Stimulated activated CD8-positive, alpha-beta memory T cell treated with anti-CD3 and anti-CD28 coated beads, Interleukin-2, amount 100 ng/mL, for 48 hours (primary cell): ENCODE results near the gene AACS.
"Not testable (repeated sequence)": the region's sequence is repeated elsewhere in the genome, so short reads cannot be mapped to it uniquely, and the experiment has no call there.

ENCODE experiments used
- DNase-seq, 2 donors: peaks; one replicate each; pipeline ENCODE4 v3.0.0-alpha.2; 2020; ENCODE audit warnings: low read depth in 2 of 2

The AACS gene

DNA sequence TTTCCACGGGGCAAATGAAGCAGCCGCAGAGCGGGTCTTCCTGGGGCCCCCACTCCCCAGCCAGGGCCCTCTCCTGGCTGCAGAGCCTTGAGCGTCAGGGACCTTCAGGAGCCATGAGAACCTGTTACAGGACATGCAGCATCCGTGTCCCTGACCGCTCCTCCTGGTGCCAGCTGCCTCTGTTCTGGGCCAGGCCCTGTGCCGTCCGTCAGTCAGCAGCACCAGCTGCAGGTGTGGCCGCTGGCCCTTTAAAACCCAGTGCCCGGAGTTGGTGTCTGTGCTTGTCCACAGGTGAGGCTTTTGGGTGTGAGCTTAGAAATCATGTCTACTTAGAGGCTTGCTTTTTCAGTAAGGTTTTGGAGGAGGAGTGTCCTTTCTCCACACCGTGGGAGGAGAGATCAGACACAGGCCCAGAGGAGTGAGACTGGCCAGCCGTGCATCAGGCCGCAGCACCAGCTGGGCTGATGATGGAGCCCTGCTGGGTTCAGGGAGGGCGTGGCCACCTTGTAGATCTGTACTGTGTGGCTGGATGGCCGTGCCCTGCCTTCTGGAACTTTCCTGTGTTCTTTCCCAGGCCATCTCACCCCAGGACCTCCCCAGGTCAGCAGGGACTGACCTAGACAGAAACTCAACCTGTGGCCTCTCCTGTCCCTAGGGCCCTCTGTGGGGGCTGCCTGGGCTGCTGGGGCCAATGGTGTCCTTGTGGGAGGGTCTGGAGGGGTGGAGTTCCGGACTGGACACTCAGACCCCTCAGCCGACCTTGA is 27.1 kb downstream of the AACS start:
- no peak for DNase-seq

DNA sequence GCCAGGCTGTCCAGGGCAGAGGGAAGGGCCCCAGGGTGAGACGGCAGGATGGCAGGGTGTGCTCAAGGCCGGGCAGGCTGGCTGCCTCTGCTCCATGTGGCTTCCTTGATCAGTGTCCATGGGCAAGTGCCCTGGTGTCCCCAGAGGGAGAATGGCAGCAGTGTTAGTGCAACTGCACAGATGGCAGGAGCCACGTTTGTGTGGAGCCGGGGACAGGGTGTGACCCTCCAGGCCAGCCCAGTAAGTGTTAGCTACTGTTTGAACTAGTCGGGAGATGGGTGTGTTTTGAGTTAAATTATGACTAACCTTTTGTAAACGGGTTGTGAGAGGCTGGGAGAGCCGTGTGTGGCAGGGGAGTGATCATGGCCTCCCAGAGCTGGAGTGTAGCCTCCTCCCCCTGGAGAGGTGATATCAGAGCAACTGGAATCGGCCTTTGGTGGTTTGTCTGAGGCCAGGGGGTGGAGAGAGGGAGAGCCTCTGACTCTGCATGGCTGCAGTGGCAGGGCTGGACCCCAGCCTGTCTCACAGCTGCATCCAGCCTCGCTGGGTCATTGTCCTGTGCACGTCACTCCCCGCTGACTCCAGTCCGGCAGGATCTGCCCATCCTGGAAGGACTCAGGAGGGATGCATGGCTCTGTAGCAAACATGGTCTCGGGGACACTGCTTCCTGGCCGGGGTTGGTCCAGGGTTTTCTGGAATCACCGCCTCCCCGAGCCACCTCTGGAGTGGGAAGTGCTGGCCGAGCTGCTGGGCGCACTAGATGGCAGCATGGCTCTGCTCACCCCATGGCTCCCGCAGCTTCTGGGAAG is 27.8 kb downstream of the AACS start:
- no peak for DNase-seq

- no peak for DNase-seq
These were observed 28.6 kb downstream of the AACS start for GRCh38 chr12:125093681-125094330.

- DNase-seq = no peak
These were observed 31.7 kb downstream of the AACS start for GRCh38 chr12:125096894-125097293.

DNA sequence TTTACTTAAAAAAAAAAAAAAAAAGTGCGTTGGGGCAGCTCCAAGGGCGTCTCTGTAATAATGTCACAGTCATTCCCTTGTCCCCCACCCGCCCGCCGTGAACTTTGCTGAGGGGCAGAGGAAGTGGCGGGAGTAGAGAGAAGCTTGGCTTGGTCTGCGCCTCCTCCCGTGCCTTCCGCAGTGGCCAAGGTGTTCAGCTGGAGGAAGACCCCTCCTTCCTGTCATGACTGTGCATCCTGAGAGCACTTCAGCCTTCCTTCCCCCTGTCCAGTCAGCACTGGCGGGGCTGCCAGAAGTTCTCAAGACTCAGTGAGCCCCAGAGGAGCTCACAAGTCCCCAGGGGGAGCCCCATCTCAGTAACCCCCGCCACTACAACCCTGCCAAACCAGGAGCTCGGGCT is 32.2 kb downstream of the AACS start:
- no peak for DNase-seq

GRCh38 chr12:125098676-125099408 is 33.6 kb downstream of the AACS start:
- no peak for DNase-seq

DNA sequence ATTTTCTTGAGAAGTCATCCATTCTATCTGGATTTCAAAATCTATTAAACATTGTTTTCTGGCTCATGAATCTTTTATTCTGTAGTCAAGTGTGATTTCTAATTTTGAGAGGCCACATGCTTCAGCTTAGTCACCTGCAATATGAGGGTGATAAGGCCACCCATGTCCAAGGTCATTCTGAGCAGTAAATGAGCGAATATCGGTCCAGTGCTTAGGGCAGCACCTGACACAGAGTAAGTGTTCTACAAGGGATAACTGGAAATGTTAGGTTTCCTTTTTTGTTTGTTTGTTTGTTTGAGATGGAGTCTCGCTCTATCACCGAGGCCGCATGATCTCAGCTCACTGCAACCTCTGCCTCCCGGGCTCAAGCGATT is 34.2 kb downstream of the AACS start:
- DNase-seq = no peak

- DNase-seq = no peak
These were observed 35.6 kb downstream of the AACS start for GRCh38 chr12:125100551-125101434.

- DNase-seq = no peak
These were observed 39.7 kb downstream of the AACS start for GRCh38 chr12:125104982-125105381.

DNA sequence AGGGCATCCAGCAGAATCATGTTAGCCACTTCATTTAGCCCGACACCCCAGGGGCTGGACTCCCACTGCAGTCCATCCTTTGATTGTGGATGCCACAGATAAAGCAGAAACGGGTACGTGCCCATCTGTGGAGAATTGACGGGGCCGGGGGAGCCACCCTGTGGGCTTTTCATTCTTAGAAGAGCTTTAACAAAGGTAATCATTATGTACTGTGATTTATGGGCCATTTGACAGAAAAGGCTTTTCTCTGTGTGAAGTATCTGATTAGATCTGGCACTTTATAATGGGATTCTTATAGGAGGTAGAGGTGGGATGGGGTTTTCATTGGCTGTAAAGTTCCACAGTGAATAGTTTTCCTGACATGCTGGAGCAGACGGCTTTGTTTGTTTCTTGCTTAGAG is 40.4 kb downstream of the AACS start:
- no peak for DNase-seq

- DNase-seq = no peak
These were observed 45.6 kb downstream of the AACS start for GRCh38 chr12:125110641-125111360.

GRCh38 chr12:125111403-125111802 is 46.2 kb downstream of the AACS start:
- DNase-seq = no peak

DNA sequence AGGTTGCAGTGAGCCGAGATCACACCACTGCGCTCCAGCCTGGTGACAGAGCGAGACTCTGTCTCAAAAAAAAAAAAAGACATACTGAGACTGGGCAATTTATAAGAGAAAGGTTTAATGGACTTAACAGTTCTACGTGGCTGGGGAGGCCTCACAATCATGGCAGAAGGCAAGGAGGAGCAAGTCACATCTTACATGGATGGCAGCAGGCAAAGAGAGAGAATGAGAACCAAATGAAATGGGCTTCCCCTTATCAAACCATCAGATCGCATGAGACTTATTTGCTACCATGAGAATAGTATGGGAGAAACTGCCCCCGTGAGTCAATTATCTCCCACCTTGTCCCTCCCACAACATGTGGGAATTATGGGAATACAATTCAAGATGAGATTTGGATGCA is 47.4 kb downstream of the AACS start:
- not testable (repeated sequence) for DNase-seq

DNA sequence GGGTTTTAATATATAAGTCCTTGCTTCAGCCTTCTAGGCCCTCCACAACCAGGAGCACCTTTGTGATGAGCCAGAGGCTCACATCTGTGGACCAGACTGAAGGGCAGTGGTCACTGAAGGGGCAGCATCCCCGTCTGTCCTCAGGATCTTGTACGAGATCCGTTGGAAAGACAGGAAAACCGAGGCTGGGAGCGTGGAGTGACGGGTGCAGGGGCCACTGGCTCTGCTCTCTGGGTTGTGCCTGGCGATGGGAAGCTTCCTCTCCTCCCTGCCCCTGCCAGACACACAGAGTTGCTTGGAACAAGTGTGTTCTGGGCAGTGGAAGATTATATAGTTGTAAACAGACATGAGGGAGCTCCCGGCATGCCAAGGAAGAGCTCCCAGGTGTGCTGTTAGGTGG is 48.0 kb downstream of the AACS start:
- DNase-seq = no peak

DNA sequence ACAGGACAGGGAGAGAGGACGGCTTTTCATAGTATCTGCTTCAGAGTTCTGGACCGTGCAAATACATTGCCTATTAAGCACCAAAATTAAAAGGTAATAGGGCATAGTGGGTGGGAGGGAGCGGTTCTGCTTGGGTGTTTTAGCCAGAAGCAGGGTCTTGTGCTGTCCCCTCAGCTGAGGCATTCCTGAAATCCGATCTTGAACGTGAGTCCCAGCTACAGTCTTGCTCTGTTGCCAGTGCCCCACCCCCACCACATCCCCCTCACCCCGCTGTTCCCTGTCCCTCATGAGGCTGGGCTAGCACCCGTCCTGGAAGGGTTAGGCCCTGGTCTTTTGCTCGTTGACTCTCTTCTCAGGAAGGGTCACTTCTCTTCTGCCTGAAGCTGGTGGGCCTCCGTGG is 48.6 kb downstream of the AACS start:
- DNase-seq = no peak

DNA sequence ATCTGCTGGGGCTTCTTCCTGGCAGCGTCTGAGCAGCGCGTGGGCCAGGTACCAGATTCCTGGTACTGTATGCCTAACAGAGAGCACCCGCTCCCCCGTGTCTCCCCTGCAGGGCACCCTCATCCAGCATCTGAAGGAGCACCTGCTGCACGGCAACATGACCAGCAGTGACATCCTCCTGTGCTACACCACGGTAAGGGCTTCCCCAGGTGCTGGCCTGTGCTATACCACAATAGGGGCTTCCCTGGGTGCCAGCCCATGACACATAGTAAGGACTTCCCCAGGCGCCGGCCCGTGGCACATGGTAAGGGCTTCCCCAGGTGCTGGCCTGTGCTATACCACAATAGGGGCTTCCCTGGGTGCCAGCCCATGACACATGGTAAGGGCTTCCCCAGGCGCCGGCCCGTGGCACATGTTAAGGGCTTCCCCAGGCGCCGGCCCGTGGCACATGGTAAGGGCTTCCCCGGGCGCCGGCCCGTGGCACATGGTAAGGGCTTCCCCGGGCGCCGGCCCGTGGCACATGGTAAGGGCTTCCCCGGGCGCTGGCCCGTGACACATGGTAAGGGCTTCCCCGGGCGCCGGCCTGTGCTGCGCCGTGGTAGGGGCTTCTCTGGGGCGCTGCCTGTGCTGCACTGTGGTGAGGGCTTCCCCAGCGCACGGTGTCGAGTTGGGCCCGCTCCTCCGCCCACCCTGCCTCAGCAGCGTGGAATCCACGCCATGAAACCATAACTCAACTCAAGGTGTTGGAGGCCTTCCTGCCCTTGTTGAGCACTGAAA is 49.3 kb downstream of the AACS start:
- DNase-seq = peak in 1 of 2 donors; percentile 5

DNA sequence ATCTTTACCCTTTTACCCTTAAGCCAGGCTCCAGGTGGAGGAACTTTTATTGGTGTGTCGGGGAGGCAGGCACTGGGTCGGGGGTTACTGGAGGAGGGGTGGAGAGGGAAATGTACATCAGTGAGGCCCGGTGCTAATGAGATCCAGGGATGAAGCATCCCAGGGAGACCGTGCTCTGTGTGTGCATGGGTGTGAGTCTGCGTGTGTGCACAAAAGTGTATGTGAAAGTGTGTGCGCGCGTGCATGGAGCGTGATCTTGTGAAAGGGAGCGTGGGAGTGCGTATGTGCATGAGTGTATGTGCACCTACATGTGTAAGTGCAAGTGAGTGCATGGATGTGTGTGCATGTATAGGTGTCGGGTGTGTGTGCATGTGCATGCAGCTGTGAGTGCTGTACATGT is 55.3 kb downstream of the AACS start:
- no peak for DNase-seq

DNA sequence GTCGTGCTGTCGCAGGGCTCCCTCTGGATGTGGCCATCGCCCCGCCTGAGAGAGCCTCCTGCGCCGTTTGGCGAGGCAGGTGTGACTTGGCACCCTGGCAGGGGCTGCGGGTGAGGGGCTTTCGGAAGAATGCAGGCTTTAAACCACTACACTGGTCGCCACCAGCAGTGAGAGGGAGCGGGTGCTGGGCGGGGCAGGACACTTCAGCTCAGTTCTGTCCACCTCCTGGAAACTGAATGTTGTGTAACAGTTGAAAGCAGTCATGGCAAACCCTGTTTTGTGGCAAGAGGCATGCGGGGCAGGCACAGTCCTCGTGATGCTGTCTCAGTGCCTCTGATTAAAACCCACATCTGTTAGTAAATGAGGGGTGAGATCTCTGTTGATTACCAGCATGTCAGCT is 55.9 kb downstream of the AACS start:
- DNase-seq = no peak

GRCh38 chr12:125122668-125123067 is 57.4 kb downstream of the AACS start:
- no peak for DNase-seq
